ENCODE data around the gene KRTAP23-1.

The KRTAP23-1 gene, protein sequence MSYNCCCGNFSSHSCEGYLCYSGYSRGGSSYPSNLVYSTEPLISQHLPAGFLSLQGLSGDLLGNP

DNA sequence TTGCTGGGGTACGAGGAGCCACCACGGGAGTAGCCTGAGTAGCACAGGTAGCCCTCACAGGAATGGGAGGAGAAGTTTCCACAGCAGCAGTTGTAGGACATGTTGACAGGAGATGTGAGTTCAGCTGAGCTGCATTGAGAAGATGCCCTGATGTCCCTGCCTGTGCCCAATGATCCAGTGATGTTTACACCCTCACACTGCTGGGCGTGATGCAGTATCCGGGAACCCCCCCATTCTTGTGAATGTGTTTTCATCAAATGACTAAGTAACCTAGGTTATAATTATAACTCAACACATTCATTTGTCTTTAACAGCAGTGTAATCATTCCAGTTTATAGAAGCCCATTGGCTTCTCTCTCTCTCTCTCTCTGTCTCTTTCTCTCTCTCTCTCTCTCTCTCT is at the start of gene KRTAP23-1:
TSS of gene KRTAP23-1 (minus strand) at position 101 of the 400 bp plus-strand sequence. CDS start at position 101, 0 bp downstream.
- DNase-seq (ENCODE audit: low read depth, low spot score), result no peak

DNA sequence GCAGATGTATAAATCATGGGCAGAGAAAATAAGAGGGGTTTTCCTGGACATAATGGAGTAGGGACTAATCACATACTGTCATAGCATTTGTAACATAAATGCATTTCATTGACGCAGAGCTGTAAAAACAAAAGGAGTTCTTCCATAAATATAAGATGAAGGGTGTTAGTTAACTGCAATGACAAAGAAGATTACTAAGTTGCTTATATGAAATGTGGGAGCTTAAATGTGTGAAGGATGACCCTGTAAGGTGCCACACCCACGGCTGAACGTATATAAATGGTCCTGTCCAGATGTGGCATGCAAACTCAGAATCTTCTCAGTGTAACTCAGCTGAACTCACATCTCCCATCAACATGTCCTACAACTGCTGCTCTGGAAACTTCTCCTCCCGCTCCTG is 47.3 kb upstream of the KRTAP23-1 start, which contains the start of gene KRTAP13-1:
TSS of gene KRTAP13-1 (plus strand) at position 301 of the 400 bp plus-strand sequence. CDS start at position 357, 56 bp downstream.
- no peak for DNase-seq (ENCODE audit: low read depth, low spot score)

DNA sequence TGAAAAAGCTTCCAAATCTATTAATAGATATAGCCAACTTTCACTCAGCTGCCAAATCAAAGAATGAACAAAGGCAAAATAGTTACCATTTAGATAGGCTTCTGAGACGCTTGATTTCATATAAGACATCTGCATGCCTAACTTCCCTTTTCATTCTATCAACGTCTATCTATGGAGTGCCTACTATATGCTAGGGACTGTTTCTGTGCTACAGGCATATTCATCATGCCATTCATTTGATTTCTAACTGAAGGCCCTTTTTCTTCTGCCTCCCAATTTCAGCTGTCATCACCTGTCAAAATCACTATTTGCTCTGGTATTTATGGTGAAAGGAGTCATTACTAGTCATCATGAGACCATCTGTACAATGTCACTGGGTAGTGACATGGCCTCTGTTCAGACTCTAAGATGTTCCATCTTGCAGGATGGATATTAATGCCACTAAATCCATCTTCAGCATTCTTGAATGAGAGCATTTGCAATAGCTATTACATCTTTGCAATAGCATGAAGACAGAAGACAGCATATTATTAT is 43.2 kb upstream of the KRTAP23-1 start:
- no peak for DNase-seq (ENCODE audit: low read depth, low spot score)

DNA sequence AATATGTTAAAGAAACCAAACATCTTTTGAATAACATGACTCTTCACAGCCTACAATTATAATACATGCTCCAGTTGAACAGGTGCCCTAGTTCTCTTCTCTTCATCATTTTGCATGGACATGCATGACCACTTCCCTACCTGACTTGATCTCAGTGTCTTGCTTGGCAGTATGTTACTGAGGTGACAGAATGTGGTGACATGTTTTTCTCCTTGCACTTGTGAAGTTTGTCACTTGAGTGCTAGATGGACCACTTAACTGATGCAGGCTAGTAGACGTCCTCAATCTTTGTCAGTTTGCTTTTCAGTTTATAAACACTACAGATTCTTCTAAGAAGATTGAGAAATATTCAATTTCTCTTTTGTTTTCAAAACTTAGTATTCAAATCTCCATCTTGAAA is 33.8 kb upstream of the KRTAP23-1 start:
- no peak for DNase-seq (ENCODE audit: low read depth, low spot score)

DNA sequence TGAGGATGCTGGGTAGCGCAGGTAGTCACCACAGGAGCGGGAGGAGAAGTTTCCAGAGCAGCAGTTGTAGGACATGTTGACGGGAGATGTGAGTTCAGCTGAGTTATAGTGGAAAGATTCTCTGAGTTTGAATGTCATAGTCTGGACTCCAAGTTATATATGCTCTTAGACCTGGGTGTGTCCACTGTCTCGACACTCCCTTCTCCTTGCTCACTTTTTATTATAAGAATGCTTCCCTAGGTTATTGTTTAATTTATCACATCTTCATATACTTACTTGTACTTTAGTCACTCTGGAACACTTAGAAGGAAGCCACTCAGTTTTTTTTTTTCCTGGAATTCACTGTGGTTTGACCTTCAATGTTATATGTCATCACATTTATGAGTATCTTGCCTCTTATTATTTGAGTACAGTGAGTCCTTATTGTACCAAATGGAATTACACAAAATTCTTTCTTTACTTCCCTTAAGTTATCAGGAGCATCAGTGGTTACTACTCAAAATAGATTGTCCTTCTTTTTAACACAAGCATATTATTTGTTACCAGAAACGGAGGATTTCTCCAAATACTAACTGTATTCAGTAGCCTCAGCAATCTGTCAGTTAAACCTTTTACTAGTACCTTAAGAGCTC is 23.8 kb upstream of the KRTAP23-1 start, which contains the start of gene KRTAP13-2:
TSS of gene KRTAP13-2 (minus strand) at position 133 of the 632 bp plus-strand sequence. CDS start at position 75, 58 bp downstream.
- DNase-seq (ENCODE audit: low read depth, low spot score), result no peak

DNA sequence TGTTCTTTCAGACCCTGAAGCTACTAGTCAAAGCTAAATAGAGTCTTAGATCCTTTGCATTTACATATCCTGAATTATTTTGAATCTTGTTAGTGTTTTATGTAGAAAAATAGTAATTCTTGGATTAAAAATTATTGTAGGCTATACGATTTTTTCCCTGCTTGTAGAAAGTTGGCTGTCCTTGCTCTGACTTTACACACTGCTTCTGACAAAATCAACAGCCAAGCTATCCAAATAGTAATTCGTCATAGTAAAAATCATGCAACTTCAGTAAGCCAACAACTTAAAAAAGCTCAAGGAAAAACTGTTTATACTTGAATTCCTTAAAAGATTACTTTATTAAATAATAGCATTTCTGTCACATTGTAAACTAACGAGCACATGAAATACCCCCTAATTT is 7.5 kb upstream of the KRTAP23-1 start:
- DNase-seq (ENCODE audit: low read depth, low spot score), result no peak

DNA sequence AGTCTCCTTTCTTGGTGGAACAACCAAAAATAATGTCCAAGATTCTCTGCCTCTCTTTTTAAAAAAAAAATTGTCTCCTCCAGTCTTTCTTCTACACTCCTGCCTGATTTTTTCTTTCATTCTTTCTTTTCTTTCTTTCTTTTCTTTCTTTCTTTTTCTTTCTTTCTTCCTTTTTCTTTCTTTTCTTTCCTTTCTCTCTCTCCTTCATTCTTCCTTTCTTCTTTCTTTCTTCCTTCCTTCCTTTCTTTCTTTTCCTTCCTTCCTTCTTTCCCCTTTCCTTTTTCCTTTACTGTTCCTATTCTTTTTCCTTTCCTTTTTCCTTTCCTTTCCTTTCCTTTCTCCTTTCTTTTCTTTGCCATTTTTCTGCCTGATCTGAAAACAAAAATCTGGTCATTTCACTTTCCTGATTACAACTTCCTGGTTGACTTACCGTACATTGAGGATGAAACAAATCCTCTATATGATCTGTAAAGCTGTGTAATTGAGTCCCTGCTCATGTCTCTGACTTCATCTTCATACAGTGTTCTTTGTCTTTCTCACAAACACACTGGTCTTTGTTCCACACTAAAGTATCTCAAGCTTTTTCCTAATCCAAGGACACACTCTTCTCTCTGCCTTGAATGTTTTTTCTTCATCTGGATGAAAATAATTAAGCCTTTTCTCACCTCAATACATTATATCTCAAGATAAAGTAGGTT is 6.1 kb upstream of the KRTAP23-1 start:
- no peak for DNase-seq (ENCODE audit: low read depth, low spot score)

DNA sequence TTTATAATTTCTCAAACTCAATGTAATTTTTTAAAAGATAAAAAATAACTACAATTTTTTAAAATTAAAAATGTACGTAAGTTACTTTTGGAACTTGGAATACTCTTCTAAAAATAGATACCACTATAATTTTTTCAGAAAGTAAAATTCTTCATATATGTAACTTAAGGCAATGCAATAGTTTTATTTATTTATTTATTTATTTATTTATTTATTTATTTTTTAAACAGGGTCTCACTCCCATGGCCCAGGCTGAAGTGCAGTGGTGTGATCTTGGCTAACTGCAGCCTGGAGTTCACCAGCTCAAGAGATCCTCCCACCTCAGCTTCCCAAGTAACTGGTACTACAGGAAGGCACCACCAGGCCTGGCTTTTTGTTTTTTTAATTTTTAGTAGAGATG is 3.1 kb upstream of the KRTAP23-1 start:
- DNase-seq (ENCODE audit: low read depth, low spot score), result no peak

DNA sequence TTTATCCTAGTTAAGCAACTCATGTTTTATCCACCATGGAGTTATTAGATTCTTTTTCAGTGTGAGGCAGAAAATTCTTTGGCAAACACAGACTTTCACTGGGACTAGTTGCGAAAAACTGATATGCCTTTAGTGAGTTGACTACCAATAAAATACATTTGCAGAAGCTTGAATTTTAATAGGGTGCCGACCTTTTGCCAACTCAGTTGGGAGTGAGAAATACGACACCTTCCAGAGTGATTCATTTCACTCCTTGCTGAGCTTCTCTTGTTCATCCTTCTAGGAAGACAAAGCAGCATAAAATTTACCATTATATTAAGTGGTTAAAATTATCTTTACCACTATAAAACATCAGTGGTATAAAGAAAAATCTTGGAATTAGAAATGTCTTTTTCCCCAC is 1.2 kb upstream of the KRTAP23-1 start:
- no peak for DNase-seq (ENCODE audit: low read depth, low spot score)

DNA sequence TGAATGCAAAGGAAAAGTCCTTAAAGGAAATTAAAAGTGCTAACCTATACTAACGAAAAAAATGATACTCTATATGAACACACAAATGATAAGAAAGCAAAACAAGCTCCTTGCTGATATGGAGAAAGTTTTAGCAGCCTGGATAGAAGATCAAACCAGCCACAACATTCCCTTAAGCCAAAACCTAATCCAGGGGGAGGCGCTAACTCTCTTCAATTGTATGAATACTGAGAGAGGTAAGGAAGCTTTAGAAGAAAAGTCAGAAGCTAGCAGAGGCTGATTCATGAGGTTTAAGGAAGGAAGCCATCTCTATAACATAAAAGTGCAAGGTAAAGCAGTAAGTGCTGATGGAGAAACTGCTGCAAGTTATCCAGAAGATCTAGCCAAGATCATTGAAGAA is 3.4 kb downstream of the KRTAP23-1 start:
- DNase-seq (ENCODE audit: low read depth, low spot score), result no peak

DNA sequence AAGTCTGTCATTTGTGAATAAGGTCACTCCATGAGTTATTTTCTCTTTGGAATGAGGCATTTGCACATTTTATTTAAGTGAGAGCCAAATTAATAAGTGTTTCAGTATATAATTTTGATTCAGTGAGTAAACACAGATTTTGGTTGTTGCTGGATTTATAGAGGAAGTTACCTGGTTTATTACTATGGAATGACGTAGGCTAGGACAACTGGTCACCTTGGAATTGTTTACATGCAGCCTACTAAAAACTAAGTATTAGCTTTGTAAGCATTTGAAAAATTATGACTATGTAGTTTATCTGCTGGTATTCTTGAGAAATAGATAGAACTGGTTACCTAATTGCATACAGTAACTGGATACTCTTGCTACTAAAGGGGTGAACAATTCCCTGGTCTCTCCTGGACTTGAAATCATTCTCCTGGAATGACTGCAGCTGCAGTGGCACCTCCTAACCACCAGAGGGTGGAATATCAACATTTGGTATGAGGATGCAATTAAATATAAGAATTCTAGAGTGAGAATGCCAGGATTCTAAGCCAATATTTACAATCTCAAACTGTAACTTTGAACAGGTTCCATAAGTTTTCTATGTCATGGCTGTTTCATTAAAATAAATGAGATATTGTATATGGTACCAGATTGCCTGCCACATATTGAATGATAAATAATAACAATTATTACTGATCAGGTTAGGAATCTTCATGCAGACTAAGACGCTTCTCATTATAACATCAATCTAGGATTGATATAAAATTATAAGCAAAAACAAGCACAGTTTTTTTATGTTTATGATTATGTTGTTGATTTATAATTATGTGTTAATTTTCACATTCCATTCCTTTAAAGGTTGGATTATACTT is 7.5 kb downstream of the KRTAP23-1 start:
- peak; percentile 7 for DNase-seq (ENCODE audit: low read depth, low spot score)

DNA sequence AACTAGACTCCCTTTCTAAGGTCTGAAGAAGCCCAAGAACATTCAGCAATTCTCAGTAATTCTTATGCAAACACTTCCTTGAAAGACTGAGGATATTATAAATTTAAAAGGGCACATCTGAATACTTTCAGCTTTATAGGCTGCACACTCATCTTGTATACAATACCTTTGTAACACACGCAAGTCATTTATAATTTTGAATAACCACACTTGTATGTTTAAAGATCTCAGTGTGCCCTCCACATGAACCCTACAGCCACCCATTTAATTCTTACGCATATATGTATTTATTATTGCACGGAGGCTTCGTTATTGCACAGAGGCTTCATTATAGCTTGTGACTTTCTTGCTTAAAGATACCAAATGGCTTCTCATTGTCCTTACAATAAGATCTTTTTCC is 9.7 kb downstream of the KRTAP23-1 start:
- DNase-seq (ENCODE audit: low read depth, low spot score), result no peak

DNA sequence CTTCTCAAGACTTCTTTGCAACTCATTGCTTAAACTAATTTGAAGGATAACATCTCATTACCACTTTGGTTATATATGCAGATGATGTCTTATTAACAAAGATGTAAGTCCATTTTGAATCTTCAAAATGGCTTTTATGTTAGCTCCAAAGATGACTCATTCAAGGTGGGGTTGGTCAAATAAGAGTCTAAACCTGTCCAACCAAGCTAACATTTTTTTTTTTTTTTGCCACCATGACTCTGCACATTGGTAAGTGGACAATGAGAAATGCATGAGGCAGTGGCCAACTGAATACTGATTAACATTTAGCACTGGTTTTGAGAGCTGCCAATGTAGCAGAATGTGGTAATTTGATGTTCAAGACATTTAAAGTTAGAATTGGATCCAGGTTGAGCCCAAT is 10.6 kb downstream of the KRTAP23-1 start:
- DNase-seq (ENCODE audit: low read depth, low spot score), result no peak

DNA sequence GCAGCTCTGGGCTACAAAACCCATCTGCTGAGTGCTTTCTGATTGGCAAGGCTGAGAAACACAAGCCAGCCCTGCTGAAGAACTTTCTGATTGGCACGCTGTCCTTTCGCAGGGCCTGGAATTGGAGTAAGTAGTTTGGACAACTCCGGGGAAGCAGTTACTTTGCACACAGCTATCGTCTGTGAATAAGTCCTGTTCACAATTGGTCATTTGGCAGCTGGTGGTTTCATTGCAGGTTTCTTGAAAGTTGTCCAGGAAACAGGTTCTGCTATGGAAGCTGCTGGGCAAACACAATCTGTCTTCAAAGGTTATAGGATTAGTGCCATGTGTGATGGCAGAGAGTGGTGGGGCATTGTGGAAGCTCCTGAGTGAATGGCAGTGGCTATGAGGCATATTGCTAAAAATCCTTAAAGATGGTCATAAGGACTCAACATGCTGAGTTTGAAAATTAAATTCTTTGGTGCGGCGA is 11.1 kb downstream of the KRTAP23-1 start, which contains the start of gene KRTAP27-1:
TSS of gene KRTAP27-1 (minus strand) at position 419 of the 469 bp plus-strand sequence. CDS start at position 393, 26 bp downstream.
- DNase-seq (ENCODE audit: low read depth, low spot score), result no peak

DNA sequence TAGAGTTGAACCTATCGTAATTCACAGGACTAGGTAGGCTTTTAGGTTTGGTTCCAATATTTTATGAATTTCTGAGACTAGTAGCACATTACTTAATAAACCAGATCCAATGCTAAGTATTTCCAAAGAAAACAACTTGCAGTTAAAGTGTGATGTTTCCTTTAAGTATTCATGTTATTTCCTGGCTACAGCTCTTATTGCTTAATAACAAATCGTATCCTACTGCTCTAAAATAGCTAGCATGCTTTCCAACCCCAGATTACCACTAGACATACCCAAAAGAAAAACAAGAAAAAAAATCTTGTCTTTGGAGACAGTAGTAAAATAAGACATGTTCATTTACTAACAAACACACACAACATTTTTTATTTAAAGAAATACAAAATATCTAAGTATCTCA is 11.8 kb downstream of the KRTAP23-1 start:
- no peak for DNase-seq (ENCODE audit: low read depth, low spot score)

DNA sequence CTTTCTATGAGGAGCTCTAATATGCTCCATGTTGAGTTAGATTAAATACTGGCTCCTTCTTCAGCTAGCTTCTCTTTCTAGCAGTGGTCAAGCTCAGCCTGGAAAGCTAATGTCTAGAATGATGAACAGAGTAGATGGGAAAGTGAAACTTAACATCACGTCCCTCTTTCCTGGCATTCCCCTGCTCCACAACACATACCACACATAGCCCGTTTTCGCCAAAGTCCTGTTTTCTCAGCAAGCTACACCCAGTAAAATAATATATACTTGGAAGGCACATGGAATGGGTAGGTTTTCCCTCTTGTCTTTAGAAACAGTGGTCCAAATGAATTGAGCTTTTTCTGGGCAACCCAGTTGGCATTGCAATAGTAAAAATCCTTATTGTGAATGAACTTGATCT is 14.7 kb downstream of the KRTAP23-1 start:
- no peak for DNase-seq (ENCODE audit: low read depth, low spot score)

DNA sequence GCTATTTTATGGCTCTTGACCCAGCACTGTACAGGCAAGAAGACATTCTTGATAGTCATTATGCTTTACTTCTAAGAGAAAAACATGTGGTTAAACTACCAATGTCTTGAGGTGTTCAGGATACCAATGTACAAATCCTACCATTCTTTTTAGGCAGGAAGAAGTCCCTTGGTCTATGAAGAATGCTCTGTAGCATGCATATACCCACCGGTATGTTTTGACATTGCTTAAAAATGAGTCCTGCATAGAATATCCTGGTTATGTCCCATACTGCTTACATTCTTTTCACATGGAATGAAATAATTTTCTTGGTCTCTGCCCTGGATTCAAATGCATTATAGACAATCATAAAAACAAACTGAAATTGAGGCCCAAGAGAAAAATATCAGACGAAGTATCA is 15.7 kb downstream of the KRTAP23-1 start:
- no peak for DNase-seq (ENCODE audit: low read depth, low spot score)

DNA sequence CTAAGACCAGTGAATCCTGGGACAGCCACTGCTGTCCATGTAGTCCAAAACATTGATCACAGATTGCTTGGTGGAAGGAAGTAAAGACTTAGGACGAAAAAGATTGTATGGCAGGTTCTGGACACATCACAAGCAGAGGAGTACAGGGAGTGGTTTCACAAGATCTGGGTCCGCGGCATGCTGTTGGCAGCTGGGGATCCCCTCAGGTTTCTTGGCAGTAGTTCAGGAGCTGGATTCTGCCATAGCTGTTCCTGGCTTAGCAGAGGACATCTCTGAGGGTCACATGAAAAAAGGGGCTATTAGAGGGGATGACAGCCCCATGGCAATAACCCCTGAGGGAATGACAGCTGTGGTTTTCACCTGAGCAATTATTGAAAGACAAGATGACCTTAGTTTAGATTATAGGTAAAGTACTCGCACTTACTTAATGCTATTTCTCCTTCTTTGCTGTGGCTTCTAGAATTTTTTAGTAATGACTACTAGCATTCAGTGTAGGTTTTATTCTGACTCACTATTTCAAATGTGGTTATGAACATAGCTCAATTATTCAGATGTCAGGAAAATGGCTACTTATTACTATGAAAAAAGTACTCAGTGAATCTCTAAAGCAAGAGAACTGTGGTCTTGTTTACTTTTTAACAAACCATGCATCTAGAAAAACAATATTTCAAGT is 19.1 kb downstream of the KRTAP23-1 start:
- no peak for DNase-seq (ENCODE audit: low read depth, low spot score)

DNA sequence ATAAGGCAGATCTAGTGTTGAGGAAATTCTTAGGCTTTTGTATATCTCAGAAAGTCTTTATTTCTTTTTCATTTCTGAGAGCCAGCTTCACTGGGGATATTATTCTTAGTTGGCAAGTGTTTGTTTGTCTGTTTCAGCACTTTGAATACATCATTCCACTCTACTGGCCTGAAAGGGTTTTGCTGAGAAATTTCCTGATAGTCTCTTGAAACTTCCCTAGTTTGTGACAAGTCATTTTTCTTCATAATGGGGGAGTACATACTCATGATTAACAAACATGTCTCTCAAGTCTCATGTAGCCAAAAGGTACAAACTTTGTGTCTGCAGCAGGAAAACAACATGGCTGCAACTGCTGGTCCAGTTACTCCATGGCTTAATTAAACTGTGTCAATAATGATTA is 22.0 kb downstream of the KRTAP23-1 start:
- no peak for DNase-seq (ENCODE audit: low read depth, low spot score)

DNA sequence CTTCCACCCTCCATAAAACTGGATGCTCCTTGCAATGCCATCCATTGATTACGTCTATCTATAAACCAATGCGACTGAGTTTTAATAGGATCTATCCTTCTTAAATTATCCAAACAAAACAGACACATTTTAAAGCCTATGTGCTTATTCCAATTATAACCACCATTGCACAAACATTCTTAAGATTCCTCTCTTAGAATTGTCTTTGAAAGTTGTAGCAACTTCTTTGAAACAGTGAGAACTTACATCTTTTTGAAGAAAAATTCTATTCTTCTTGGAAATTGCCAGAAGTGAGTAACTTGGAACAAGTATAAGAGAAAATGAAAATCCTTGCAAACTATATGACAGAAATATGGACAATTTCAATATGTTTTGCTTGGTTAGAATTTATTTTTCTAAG is 28.2 kb downstream of the KRTAP23-1 start, which contains the start of gene KRTAP26-1:
TSS of gene KRTAP26-1 (minus strand) at position 101 of the 400 bp plus-strand sequence. CDS start 280 bp downstream, outside the sequence.
- no peak for DNase-seq (ENCODE audit: low read depth, low spot score)

DNA sequence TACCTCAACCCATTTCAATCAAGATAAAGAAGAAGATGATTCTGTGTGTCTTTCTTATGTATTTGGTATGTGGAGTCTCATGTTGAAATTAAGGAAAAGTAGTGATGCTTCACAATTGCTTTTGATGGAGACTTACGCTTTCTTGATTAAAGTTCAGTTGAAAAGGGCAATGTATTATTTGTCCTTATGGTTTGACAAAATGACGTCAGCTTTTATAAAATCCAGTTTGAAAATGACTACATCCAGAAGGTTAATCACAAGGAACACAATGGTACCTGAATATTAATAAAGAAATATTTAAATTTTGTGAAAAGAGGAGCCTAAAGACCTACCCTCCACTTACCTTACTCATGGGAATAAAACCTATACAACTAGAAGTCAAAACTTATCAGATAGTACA is 32.7 kb downstream of the KRTAP23-1 start:
- DNase-seq (ENCODE audit: low read depth, low spot score), result no peak
